Caco-2 (cell line): ENCODE results near the gene MSH2. TPM values are rescaled to one million over a fixed set of nuclear protein-coding genes. Genes with fewer than 3 reads are reported as not detected.

Experiments used
- BruUV-seq: library from RNA; stranded (reverse); fragments of 400-500 nt; replicated peaks from 2 replicates; lab custom pipeline; 2021; lab: Mats Ljungman, UMichigan
- CTCF ChIA-PET: fragments of 300-600 bp; sonication (Branson Sonifier 250); formaldehyde crosslinking; loops from one replicate; lab custom pipeline; 2022; ENCODE audit warnings: antibody characterized with exemption; lab: Charles Lee
- POLR2A ChIA-PET: fragments of 300-600 bp; sonication (Branson Sonifier 250); formaldehyde crosslinking; loops from one replicate; lab custom pipeline; 2022; ENCODE audit warnings: antibody characterized with exemption; lab: Charles Lee
- DNase-seq, 2 experiments: peaks; one replicate each; pipeline versions ENCODE4 v3.0.0 to v3.0.0-alpha.2; 2020 to 2022
- H3K27me3 ChIP-seq: replicated peaks from 2 replicates; pipeline ENCODE4 v1.6.0; 2011; ENCODE audit warnings: low read length; ENCODE audit not compliant: control insufficient read depth, insufficient read depth
- H3K36me3 ChIP-seq: 2 replicates; pipeline ENCODE4 v1.5.1; 2011; ENCODE audit warnings: low read length; ENCODE audit not compliant: control insufficient read depth, insufficient read depth
- H3K4me1 ChIP-seq: fragments of 250-450 bp; sonication (Bioruptor Pico); 2 replicates; pipeline ENCODE4 v1.5.1; 2020; ENCODE audit warnings: mild to moderate bottlenecking
- H3K4me3 ChIP-seq: 2 replicates; pipeline ENCODE4 v1.5.1; 2011; ENCODE audit warnings: low read depth, mild to moderate bottlenecking, control low read depth, low read length
- H3K9me3 ChIP-seq: fragments of 250-450 bp; sonication (Bioruptor Pico); 2 replicates; pipeline ENCODE4 v1.5.1; 2020; ENCODE audit warnings: mild to moderate bottlenecking, moderate library complexity
- H3K27ac Mint-ChIP-seq: one replicate; pipeline ENCODE4 v1.8.0; 2022; ENCODE audit warnings: mixed read lengths; ENCODE audit not compliant: unreplicated experiment
- H3K27me3 Mint-ChIP-seq: one replicate; pipeline ENCODE4 v1.8.0; 2022; ENCODE audit warnings: mixed read lengths; ENCODE audit not compliant: insufficient read depth, unreplicated experiment
- H3K36me3 Mint-ChIP-seq: one replicate; pipeline ENCODE4 v1.8.0; 2022; ENCODE audit warnings: mild to moderate bottlenecking, mixed read lengths; ENCODE audit not compliant: insufficient read depth, unreplicated experiment
- H3K4me1 Mint-ChIP-seq: one replicate; pipeline ENCODE4 v1.8.0; 2022; ENCODE audit warnings: low read depth, mixed read lengths; ENCODE audit not compliant: unreplicated experiment
- H3K4me3 Mint-ChIP-seq: one replicate; pipeline ENCODE4 v1.8.0; 2022; ENCODE audit warnings: mild to moderate bottlenecking, moderate library complexity, mixed read lengths; ENCODE audit not compliant: unreplicated experiment
- H3K9me3 Mint-ChIP-seq: one replicate; pipeline ENCODE4 v1.8.0; 2022; ENCODE audit warnings: mixed read lengths; ENCODE audit not compliant: unreplicated experiment
- CTCF ChIP-seq, 2 experiments: fragments of 200-600 bp in 1 of 2; IDR thresholded peaks; 1 replicate in 1 of 2; 2 replicates in 1 of 2; pipeline versions ENCODE4 v1.5.1 to v1.8.0; 2011 to 2022; ENCODE audit warnings: antibody characterized with exemption in 1 of 2, control low read depth in 1 of 2, inconsistent platforms in 1 of 2, low read depth in 1 of 2, low read length in 1 of 2, mild to moderate bottlenecking in 1 of 2, moderate library complexity in 1 of 2; ENCODE audit not compliant: insufficient read depth in 1 of 2, severe bottlenecking in 1 of 2, unreplicated experiment in 1 of 2
- intact Hi-C: fragments of 100-400 bp; cut with micrococcal nuclease; formaldehyde crosslinking; loops from one replicate; pipeline ENCODE4 v1.10.0; 2022; ENCODE audit not compliant: unreplicated experiment
- total RNA-seq: library from RNA; stranded (reverse); gene quantifications from 2 replicates; pipeline ENCODE4 v1.2.3, GENCODE V29; 2022

The MSH2 gene
- total RNA-seq, 1 experiment from 2014 or later, result 72.5 TPM

- Histone ChIP-seq H3K4me1 (peaks cover 30% of the 10 kb centered on the region), H3K9me3 (no peaks in the 10 kb centered on the region), H3K27me3 (no peaks in the 10 kb centered on the region), H3K4me3 (no peak overlapping the region), H3K36me3 (peaks cover 2% of the 10 kb centered on the region)
- DNase-seq, result peak; percentile 74 to 78
- Mint-ChIP-seq H3K4me3 (no peak overlapping the region), H3K36me3 (peaks cover 96% of the 10 kb centered on the region), H3K9me3 (no peaks in the 10 kb centered on the region), H3K4me1 (peaks cover 11% of the 10 kb centered on the region), H3K27ac (no peak overlapping the region), H3K27me3 (no peaks in the 10 kb centered on the region)
- CTCF ChIA-PET, result interaction anchor here (0.6 to 2.7 kb wide), 3 partner anchors 13 to 38 kb away, joined by 4 to 49 read pairs (median 8); no protein-coding TSS in a partner anchor
- peak; percentile 47 to 83 for TF ChIP-seq CTCF (IDR thresholded peaks at IDR 0.05; ENCODE audit: insufficient read depth in 1 of 2, low read depth in 1 of 2, low read length in 1 of 2, severe bottlenecking in 1 of 2, unreplicated experiment in 1 of 2)
- POLR2A ChIA-PET, result interaction anchor here (1.2 kb wide), 2 partner anchors 29 to 38 kb away, joined by 9 to 11 read pairs; no protein-coding TSS in a partner anchor
- intact Hi-C loops, result loop anchor here (1.0 kb wide), 2 partner anchors 15 to 38 kb away; no protein-coding TSS in a partner anchor
- no TSS peak for BruUV-seq
Measured at GRCh38 chr2:47373747-47374146, 29.2 kb upstream of the MSH2 start.

- no peaks in the 10 kb centered on the region for H3K27me3 Mint-ChIP-seq
- CTCF ChIA-PET, result no interaction called here
- H3K9me3 ChIP-seq, result no peaks in the 10 kb centered on the region
- DNase-seq, result no peak
- POLR2A ChIA-PET, result interaction anchor here (0.7 to 1.1 kb wide), 2 partner anchors 30 to 40 kb away, joined by 3 to 4 read pairs; no protein-coding TSS in a partner anchor
- peaks cover 5% of the 10 kb centered on the region for H3K36me3 ChIP-seq
- no TSS peak for BruUV-seq
- intact Hi-C loops, result no loop called here
- H3K4me1 ChIP-seq, result peaks cover 30% of the 10 kb centered on the region
- no peak overlapping the region for H3K4me3 Mint-ChIP-seq
- H3K27me3 ChIP-seq, result no peaks in the 10 kb centered on the region
- peaks cover 11% of the 10 kb centered on the region for H3K4me1 Mint-ChIP-seq
- no peaks in the 10 kb centered on the region for H3K9me3 Mint-ChIP-seq
- TF ChIP-seq CTCF (IDR thresholded peaks at IDR 0.05; ENCODE audit: insufficient read depth in 1 of 2, low read depth in 1 of 2, low read length in 1 of 2, severe bottlenecking in 1 of 2, unreplicated experiment in 1 of 2), result no peak
- peaks cover 96% of the 10 kb centered on the region for H3K36me3 Mint-ChIP-seq
- H3K4me3 ChIP-seq, result no peak overlapping the region
- H3K27ac Mint-ChIP-seq, result no peak overlapping the region
Measured at GRCh38 chr2:47375307-47375706, 27.6 kb upstream of the MSH2 start.

- H3K4me3 ChIP-seq, result no peak overlapping the region
- Mint-ChIP-seq H3K4me1 (no peaks in the 10 kb centered on the region), H3K9me3 (no peaks in the 10 kb centered on the region), H3K36me3 (peaks cover 95% of the 10 kb centered on the region), H3K27ac (no peak overlapping the region), H3K27me3 (no peaks in the 10 kb centered on the region), H3K4me3 (no peak overlapping the region)
- TF ChIP-seq CTCF (IDR thresholded peaks at IDR 0.05; ENCODE audit: insufficient read depth in 1 of 2, low read depth in 1 of 2, low read length in 1 of 2, severe bottlenecking in 1 of 2, unreplicated experiment in 1 of 2), result no peak
- ChIA-PET POLR2A (no interaction called here), CTCF (no interaction called here)
- H3K4me1 ChIP-seq, result no peaks in the 10 kb centered on the region
- H3K27me3 ChIP-seq, result no peaks in the 10 kb centered on the region
- DNase-seq, result no peak
- no TSS peak for BruUV-seq
- intact Hi-C loops, result no loop called here
- no peaks in the 10 kb centered on the region for H3K9me3 ChIP-seq
- peaks cover 10% of the 10 kb centered on the region for H3K36me3 ChIP-seq
Measured at GRCh38 chr2:47379384-47379783, 23.6 kb upstream of the MSH2 start.
